Endothelial cell of umbilical vein (primary cell): ENCODE measurements around the gene SIGLEC8. TPM values are rescaled to one million over a fixed set of nuclear protein-coding genes. Genes with fewer than 3 reads are reported as not detected.
"Not testable (repeated sequence)": the region's sequence is repeated elsewhere in the genome, so short reads cannot be mapped to it uniquely, and the experiment has no call there.

Experiments used
- BruUV-seq: library from RNA; stranded (reverse); fragments of 400-500 nt; replicated peaks from 2 replicates; lab custom pipeline; 2021; lab: Mats Ljungman, UMichigan
- CTCF ChIA-PET: fragments of 300-600, 350-600 bp; sonication (Branson Sonifier 250); formaldehyde crosslinking; loops from one replicate; lab custom pipeline; 2021; ENCODE audit warnings: antibody characterized with exemption, inconsistent platforms; lab: Charles Lee
- POLR2A ChIA-PET: fragments of 300-600, 350-600 bp; sonication (Branson Sonifier 250); formaldehyde crosslinking; loops from one replicate; lab custom pipeline; 2021; ENCODE audit warnings: antibody characterized with exemption, inconsistent platforms; lab: Charles Lee
- DNase-seq: peaks from one replicate; pipeline ENCODE4 v3.0.0-alpha.2; 2011; ENCODE audit warnings: low read depth, low spot score
- FAIRE-seq: peaks from 2 replicates; lab custom pipeline; 2011; peaks lifted over from hg19 to GRCh38; lab: Jason Lieb, UNC
- H2AFZ ChIP-seq: 2 replicates; pipeline ENCODE4 v1.6.0; 2012; ENCODE audit warnings: low read depth, low read length, control low read depth, inconsistent platforms
- H3K27ac ChIP-seq: 2 replicates; pipeline ENCODE4 v1.5.1; 2011; ENCODE audit warnings: low read depth, mild to moderate bottlenecking, control low read depth, low read length, moderate library complexity; ENCODE audit not compliant: insufficient read depth
- H3K27me3 ChIP-seq, 2 experiments: 2 replicates each; pipeline versions ENCODE4 v1.6.0 to v1.6.1; 2011; ENCODE audit warnings: low read length in 2 of 2, mixed read lengths in 1 of 2; ENCODE audit not compliant: control insufficient read depth in 2 of 2, insufficient read depth in 2 of 2
- H3K36me3 ChIP-seq, 2 experiments: 2 replicates in 1 of 2; 3 replicates in 1 of 2; pipeline ENCODE4 v1.5.1; 2011; ENCODE audit warnings: low read length in 2 of 2, mild to moderate bottlenecking in 1 of 2, moderate library complexity in 1 of 2; ENCODE audit not compliant: control insufficient read depth in 2 of 2, insufficient read depth in 2 of 2; ENCODE audit errors: extremely low read depth in 1 of 2
- H3K4me1 ChIP-seq: 3 replicates; pipeline ENCODE4 v1.5.1; 2011; ENCODE audit warnings: mild to moderate bottlenecking, low read length; ENCODE audit not compliant: control insufficient read depth, insufficient read depth; ENCODE audit errors: extremely low read depth
- H3K4me2 ChIP-seq: 2 replicates; pipeline ENCODE4 v1.6.1; 2011; ENCODE audit warnings: low read length, control low read depth, mixed read lengths; ENCODE audit not compliant: insufficient read depth
- H3K4me3 ChIP-seq, 3 experiments: fragments of 200-600 bp in 1 of 3; sonication (generic), shearing (Covaris generic) in 1 of 3; replicated peaks in 1 of 3; 2 replicates each; pipeline ENCODE4 v1.5.1; 2011 to 2016; ENCODE audit warnings: control low read depth in 3 of 3, low read length in 3 of 3, mild to moderate bottlenecking in 2 of 3, inconsistent platforms in 1 of 3, low read depth in 1 of 3, moderate library complexity in 1 of 3; ENCODE audit not compliant: insufficient read depth in 1 of 3
- H3K79me2 ChIP-seq: 2 replicates; pipeline ENCODE4 v1.6.0; 2012; ENCODE audit warnings: low read length, inconsistent platforms; ENCODE audit not compliant: control insufficient read depth, insufficient read depth
- H3K9ac ChIP-seq: replicated peaks from 2 replicates; pipeline ENCODE3; 2011; ENCODE audit warnings: low read length, control low read depth; ENCODE audit not compliant: insufficient read depth; ENCODE audit errors: extremely low read depth
- H3K9me1 ChIP-seq: replicated peaks from 3 replicates; pipeline ENCODE4 v1.6.0; 2011; ENCODE audit warnings: mild to moderate bottlenecking, low read length; ENCODE audit not compliant: control insufficient read depth, insufficient read depth; ENCODE audit errors: extremely low read depth
- H3K9me3 ChIP-seq: replicated peaks from 2 replicates; pipeline ENCODE4 v1.5.1; 2012; ENCODE audit warnings: low read length, inconsistent platforms; ENCODE audit not compliant: control insufficient read depth, insufficient read depth
- H4K20me1 ChIP-seq: replicated peaks from 2 replicates; pipeline ENCODE3; 2011; ENCODE audit warnings: mild to moderate bottlenecking, low read length; ENCODE audit not compliant: control insufficient read depth, insufficient read depth; ENCODE audit errors: extremely low read depth
- EZH2 ChIP-seq: IDR thresholded peaks from 2 replicates; pipeline ENCODE4 v1.6.1; 2012; ENCODE audit warnings: borderline replicate concordance, low read depth, mild to moderate bottlenecking, moderate library complexity, low read length, inconsistent platforms; ENCODE audit not compliant: severe bottlenecking
- FOS ChIP-seq: IDR thresholded peaks from 2 replicates; pipeline ENCODE4 v1.6.1; 2011; ENCODE audit warnings: mild to moderate bottlenecking, low read length, moderate library complexity, borderline replicate concordance; ENCODE audit not compliant: insufficient read depth
- GATA2 ChIP-seq: IDR thresholded peaks from 2 replicates; pipeline ENCODE4 v1.7.0; 2011; ENCODE audit warnings: low read depth, mild to moderate bottlenecking, moderate library complexity, mixed read lengths, low read length; ENCODE audit not compliant: insufficient read length, insufficient read depth
- JUN ChIP-seq: IDR thresholded peaks from 2 replicates; pipeline ENCODE4 v1.6.1; 2011; ENCODE audit warnings: borderline replicate concordance, low read depth; ENCODE audit not compliant: insufficient read length, insufficient read depth
- MYC ChIP-seq: IDR thresholded peaks from one replicate; pipeline ENCODE4 v1.6.1; 2011; ENCODE audit warnings: mild to moderate bottlenecking, low read depth, low read length
- POLR2A ChIP-seq: IDR thresholded peaks from 2 replicates; pipeline ENCODE4 v1.6.1; 2012; ENCODE audit warnings: low read depth, mild to moderate bottlenecking, control low read depth, low read length
- POLR2AphosphoS5 ChIP-seq: IDR thresholded peaks from 2 replicates; pipeline ENCODE4 v1.6.1; 2012; ENCODE audit warnings: low read depth, mild to moderate bottlenecking, control low read depth, low read length, moderate library complexity; ENCODE audit not compliant: insufficient read depth
- dilution Hi-C: fragments of 300-500 bp; cut with MboI; formaldehyde crosslinking; loops from one replicate; pipeline ENCODE4 v1.15.0; 2019; ENCODE audit warnings: low sequenced_read_pairs; ENCODE audit not compliant: extremely low pct_ligation_motif_present
- intact Hi-C: fragments of 100-400 bp; cut with micrococcal nuclease; formaldehyde crosslinking; loops from one replicate; pipeline ENCODE4 v1.10.0; 2022
- polyA plus RNA-seq, 4 experiments: library from polyadenylated mRNA; depleted of rRNA in 3 of 4; stranded (reverse) in 3 of 4; unstranded in 1 of 4; fragments of >200 nt; gene quantifications; 2 replicates each; pipeline versions ENCODE4 v1.2.1 to v1.2.3, GENCODE V29; 2011 to 2012; ENCODE audit warnings: missing spikeins in 1 of 4
- total RNA-seq: library from RNA; stranded (reverse); gene quantifications from 2 replicates; pipeline ENCODE4 v1.2.3, GENCODE V29; 2021
- TF ChIP-seq, protein P1 (sequence below): IDR thresholded peaks from 2 replicates; pipeline ENCODE4 v1.6.1; 2011; ENCODE audit not compliant: insufficient read depth, insufficient read length
- TF ChIP-seq, protein P2 (sequence below), 2 donors: IDR thresholded peaks; 1 replicate in 1 of 2; 2 replicates in 1 of 2; pipeline ENCODE4 v1.5.1; 2011; ENCODE audit warnings: low read length in 2 of 2, mild to moderate bottlenecking in 2 of 2, moderate library complexity in 2 of 2, control low read depth in 1 of 2, inconsistent platforms in 1 of 2, low read depth in 1 of 2; ENCODE audit not compliant: insufficient read depth in 1 of 2; ENCODE audit errors: extremely low read depth in 1 of 2

The SIGLEC8 gene
- total and polyA plus RNA-seq, 2 donors (not counting 3 experiments of a cell fraction or from before 2014, with no cell fraction given) = not detected

DNA sequence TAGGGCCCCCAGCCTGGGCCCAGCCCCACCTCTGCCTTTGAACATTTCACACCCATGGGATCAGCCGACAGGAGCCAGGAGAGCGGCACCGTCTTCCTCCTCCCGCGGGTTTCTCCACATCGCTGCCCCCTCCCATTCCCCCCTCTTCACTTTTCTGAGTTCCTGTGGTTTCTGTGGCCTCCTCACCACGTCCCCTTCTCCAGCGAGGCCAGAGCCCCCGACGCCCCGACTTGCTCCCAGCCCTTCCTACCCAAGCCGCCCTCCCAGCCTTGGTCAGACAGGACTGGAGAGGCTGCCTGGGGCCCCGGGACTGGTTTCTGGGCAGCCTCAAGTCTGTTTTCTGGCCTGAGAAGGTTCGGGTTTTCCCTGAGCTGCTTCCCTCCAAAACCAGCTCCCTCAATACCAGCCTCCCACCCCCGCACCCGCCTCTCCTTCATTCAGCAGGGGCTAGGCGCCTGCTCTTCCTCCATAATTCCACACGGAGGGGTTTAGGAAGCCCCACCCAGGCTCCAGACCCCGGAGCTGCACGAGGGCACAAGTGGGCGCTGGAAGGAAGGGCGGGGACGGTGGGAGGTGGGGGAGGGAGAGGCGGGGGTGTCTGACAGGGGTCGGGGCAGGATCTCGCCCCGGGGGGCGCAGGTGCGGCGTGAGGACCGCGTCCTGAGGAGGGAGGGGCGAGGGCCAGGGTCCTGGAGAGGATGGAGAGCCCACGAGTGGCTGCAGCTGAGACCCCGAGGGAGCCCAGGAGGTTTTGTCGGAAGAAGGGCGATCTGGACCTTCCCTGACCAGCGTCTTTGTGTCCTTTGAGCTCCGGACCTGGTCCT is 36.8 kb downstream of the SIGLEC8 start:
- Histone ChIP-seq H3K9ac (no peak overlapping the region), H3K27me3 (no peaks in the 10 kb centered on the region), H3K79me2 (no peaks in the 10 kb centered on the region), H2AFZ (no peak overlapping the region), H3K9me1 (no peaks in the 10 kb centered on the region), H4K20me1 (no peaks in the 10 kb centered on the region), H3K4me2 (no peak overlapping the region), H3K27ac (no peak overlapping the region), H3K4me1 (no peaks in the 10 kb centered on the region), H3K36me3 (no peaks in the 10 kb centered on the region), H3K9me3 (no peaks in the 10 kb centered on the region), H3K4me3 (no peak overlapping the region)
- dilution Hi-C loops = no loop called here
- no TSS peak for BruUV-seq
- POLR2A ChIA-PET = no interaction called here
- TF ChIP-seq FOS (no peak), POLR2A (no peak), EZH2 (no peak), JUN (no peak), POLR2AphosphoS5 (no peak), MYC (no peak), GATA2 (no peak)
- TF ChIP-seq, protein P1, sequence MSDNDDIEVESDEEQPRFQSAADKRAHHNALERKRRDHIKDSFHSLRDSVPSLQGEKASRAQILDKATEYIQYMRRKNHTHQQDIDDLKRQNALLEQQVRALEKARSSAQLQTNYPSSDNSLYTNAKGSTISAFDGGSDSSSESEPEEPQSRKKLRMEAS = no peak
- TF ChIP-seq, protein P2, sequence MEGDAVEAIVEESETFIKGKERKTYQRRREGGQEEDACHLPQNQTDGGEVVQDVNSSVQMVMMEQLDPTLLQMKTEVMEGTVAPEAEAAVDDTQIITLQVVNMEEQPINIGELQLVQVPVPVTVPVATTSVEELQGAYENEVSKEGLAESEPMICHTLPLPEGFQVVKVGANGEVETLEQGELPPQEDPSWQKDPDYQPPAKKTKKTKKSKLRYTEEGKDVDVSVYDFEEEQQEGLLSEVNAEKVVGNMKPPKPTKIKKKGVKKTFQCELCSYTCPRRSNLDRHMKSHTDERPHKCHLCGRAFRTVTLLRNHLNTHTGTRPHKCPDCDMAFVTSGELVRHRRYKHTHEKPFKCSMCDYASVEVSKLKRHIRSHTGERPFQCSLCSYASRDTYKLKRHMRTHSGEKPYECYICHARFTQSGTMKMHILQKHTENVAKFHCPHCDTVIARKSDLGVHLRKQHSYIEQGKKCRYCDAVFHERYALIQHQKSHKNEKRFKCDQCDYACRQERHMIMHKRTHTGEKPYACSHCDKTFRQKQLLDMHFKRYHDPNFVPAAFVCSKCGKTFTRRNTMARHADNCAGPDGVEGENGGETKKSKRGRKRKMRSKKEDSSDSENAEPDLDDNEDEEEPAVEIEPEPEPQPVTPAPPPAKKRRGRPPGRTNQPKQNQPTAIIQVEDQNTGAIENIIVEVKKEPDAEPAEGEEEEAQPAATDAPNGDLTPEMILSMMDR (IDR thresholded peaks at IDR 0.05; ENCODE audit: extremely low read depth in 1 of 2, insufficient read depth in 1 of 2, low read depth in 1 of 2, low read length in 2 of 2) = no peak
- FAIRE-seq (no peak), DNase-seq (no peak)
- CTCF ChIA-PET = interaction anchor here (0.5 to 6.8 kb wide), 19 partner anchors 13 to 1265 kb away, joined by 3 to 138 read pairs (median 4); no protein-coding TSS in a partner anchor
- intact Hi-C loops = loop anchor here (1.0 to 2.0 kb wide), 5 partner anchors 27 to 240 kb away; no protein-coding TSS in a partner anchor

DNA sequence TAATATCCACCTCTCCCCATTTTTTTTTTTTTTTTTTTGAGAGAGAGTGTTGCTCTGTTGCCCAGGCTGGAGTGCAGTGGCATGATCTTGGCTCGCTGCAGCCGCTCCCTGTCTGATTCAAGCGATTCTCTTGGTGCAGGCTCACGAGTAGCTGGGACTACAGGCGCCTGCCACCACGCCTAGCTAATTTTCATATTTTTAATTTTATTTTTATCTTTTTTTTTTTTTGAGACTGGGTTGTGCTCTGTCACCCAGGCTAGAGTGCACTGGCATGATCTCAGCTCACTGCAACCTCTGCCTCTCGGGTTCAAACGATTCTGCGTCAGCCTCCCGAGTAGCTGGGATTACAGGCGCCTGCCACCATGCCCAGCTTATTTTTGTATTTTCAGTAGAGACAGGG is 37.7 kb downstream of the SIGLEC8 start:
- POLR2A ChIA-PET = not testable (repeated sequence)

More for the DNA sequence above, 37.7 kb downstream of the SIGLEC8 start:
- dilution Hi-C loops, H3K9ac ChIP-seq, intact Hi-C loops, H3K9me3 ChIP-seq, H3K36me3 ChIP-seq, H3K4me3 ChIP-seq, H3K79me2 ChIP-seq, H3K27ac ChIP-seq, H3K27me3 ChIP-seq, H2AFZ ChIP-seq, H3K4me2 ChIP-seq, H3K9me1 ChIP-seq, H3K4me1 ChIP-seq, H4K20me1 ChIP-seq, BruUV-seq, FAIRE-seq, DNase-seq: not testable (repeated sequence)
- CTCF ChIA-PET = interaction anchor here (0.6 to 6.8 kb wide), 6 partner anchors 16 to 238 kb away, joined by 4 to 138 read pairs (median 6); no protein-coding TSS in a partner anchor
